ENCODE data around the gene GPSM1.
"Not testable (repeated sequence)": the region's sequence is repeated elsewhere in the genome, so short reads cannot be mapped to it uniquely, and the experiment has no call there.

GPSM1 gene

DNA sequence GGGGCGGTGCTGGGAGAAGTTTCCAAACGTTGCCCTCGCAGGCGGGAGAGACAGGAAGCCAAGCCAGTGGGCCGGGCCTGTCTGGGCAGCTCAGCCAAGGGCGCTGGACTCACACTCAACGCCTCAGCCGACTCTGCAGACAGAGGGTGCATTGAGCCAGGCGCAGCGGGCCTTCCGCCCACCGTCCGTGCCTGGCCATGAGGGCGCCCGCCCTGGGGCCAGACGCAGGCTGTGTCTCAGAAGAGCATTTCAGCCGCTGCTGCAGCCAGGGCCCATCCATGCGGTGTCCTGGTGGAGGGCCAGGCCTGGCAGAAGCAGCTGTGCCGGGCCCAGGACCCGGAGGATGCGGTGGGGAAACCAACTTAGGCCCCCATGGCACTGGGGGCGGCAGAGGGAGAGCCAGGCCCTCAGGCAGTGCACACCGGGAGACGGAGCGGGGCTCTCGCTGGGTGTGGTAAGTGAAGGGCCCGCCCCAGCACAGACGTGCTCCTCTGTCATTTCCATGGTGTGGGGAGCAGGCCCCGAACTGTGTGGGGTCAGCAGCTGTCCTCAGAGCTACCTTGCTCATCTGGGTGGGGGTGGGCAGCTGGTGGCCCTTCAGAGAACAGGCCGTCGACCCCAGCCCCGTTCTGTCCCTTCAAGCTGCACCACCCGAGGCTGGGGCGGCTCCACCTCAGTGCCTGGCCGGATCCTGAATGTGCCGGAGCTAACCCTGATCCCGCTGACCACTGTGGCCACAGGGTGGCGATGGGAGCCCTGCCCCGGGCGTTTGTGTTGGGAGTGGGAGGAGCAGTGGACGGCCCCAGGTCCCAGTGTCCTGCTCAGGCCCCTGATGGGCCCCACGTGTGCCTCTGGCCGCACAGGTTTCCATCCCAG is 18.2 kb downstream of the GPSM1 start:
- no peak for DNase-seq (ENCODE audit: low read depth)

DNA sequence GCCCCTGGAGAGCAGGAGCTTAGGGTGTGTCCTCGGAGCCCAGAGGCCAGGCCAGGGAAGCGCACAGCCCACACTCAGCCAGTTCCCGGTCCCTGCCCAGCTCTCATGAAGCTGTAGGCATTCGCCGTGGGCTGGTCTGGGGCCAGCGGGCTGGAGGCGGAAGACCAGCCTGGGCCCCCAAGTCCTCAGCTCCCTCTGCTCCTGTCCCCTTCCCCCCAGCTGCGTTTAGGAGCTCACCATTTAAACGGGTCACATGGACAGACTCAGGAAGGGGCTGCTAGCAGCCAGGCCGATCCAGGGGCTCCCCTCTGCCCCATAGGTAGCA is 18.8 kb downstream of the GPSM1 start:
- no peak for DNase-seq (ENCODE audit: low read depth)

DNA sequence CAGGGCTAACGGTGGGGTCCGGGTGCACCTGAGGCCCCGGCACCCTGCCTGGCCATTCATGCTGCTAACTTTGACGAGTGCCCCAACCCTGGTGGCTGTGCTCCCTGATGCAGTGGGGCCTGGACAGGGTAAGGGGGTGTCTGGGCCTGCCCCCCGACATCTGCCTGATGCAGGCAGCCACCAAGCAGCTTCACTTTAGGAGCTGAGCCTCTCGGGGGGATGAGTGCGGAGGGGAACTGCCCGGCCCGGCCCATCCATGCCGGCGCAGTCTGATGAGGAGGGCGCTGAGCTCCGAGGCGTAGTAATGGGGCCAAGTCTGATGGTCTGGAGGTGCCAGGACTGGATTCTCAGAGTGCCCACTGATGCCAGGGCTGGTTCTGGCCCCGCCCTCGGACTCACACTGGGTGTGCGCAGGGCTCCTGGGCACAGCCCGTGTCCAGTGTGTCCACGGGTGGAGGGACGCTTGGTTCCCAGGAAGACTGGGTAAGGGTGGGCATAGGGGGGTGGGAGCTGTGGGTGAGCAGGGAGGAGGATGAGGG is 19.7 kb downstream of the GPSM1 start:
- DNase-seq (ENCODE audit: low read depth) = no peak

DNA sequence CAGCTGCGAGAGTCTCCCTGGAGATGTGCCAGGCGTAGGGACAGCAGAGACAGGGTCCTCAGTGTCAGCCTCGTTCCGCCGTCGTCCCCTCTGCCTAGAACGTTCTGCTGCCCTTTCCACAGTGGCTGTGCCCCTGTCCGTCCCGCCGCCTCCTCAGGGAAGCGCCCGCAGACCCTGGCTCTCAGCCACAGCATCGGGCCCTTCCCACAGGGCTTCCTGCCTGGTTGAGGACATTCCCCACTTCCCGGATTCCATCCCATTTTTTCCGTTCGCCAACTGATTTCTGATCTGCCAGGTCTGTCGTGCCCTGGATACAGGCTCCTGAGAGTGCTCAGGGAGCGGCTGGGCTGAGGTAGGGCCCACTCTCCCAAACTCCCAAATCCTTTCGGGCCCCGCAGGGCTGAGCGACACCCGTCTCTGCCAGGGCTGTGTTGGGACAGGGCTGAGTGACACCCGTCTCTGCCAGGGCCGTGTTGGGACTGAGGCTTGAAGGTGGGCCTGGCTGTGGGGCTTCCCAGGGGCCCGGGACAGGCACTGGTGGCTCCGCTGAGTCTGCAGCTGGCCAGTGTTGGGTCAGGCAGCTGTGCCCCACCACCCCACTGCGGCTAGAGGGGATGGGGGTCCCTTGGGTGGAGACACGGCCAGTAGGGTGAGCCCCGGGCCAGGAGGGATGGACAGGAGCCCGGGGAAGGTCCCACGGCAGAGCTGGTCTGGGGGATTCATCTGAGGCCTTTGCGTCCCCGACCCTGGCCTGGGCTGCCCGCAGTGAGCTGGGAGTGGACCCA is 20.3 kb downstream of the GPSM1 start:
- no peak for DNase-seq (ENCODE audit: low read depth)

DNA sequence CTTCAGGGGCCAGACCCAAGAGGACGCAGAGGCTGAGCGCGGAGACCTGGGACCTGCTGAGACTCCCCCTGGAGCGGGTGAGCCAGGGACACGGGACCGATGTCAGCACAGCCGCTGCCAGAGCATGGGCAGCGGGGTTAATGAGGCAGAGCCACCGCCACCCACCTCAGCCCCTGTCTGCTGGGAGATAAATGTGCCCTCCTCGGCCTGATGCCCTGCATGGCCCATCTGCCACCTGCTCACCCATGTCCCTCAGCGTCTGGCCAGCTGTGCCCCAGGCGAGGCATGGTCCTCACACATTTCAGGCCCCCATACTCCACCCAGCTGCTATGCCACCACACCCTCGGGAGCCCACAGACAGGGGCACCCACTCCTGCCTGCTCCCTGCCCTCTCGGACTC is 21.4 kb downstream of the GPSM1 start:
- no peak for DNase-seq (ENCODE audit: low read depth)

DNA sequence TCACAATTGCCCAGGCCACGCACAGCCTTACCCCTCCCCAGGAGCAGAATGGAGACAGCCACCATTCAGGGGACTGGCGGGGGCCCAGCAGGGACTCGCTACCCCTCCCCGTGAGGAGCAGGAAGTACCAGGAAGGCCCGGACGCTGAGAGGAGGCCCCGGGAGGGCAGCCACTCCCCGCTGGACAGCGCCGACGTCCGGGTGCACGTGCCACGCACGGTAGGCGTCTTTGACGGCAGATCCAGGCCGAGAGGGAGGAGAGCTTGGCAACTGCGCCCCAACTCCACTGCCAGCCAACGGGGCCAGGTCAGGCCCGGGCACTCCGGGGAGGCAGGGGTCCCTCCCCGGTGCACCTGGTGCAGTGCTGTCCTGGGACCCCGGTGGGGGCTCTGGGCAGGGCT is 22.2 kb downstream of the GPSM1 start:
- DNase-seq (ENCODE audit: low read depth) = no peak

DNA sequence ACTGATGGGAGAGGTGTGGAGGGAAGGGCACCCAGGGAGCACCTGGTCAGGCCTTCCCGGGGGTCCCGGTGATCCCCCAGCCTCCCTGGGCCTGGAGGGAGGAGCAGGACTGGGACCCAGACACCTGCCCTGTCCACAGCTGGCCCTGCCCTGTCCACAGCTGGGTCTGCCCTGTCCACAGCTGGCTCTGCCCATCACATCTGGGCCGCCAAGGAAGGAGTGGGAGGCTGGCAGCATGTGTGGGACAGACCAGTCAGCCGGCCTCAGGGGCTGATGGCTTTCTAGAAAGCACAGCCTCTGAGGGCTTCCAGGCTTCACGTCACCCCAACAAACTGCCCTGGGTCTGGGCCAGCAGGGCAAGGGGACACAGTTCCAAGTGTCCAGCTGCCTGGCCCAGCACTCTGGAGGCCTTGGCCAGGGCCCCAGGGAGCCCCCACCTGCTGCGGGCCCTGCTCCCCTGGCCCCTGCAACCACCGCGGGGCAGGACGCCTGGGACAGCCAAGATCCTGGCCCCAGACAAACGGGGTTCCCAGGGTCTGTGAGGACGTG is 24.0 kb downstream of the GPSM1 start:
- no peak for DNase-seq (ENCODE audit: low read depth)

DNA sequence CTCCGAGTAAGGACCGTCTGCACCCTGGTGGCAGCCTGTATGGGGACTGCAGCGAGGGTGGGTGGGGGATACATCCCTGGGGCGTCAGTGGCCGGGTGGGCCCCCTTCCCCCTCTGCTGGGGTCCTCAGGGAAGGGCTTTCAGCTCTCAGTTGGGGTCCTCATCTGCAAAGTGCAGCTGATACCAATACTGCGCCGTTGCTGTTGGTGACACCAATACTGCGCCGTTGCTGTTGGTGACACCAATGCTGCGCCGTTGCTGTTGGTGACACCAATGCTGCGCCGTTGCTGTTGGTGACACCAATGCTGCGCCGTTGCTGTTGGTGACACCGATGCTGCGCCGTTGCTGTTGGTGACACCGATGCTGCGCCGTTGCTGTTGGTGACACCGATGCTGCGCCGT is 24.5 kb downstream of the GPSM1 start:
- DNase-seq (ENCODE audit: low read depth) = not testable (repeated sequence)

DNA sequence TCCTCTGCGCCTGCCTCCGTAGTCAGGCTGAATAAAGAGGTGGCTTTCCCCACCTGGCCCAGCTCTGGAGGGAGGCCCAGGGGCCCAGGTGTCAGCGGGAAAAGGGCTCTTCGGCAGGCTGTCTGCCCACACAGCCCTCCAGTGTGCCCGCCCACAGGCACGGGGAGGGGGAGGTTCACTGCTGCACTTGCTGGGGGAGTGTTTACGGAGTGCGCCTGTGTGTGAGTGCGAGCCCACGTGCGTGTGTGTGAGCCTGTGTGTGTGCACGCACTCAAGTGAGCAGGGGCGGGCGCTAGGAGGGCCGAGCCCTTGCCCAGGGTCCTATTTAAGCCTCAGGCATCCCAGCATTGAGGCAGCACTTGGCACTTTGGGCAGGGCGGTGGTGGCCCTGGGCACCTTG is 25.3 kb downstream of the GPSM1 start:
- DNase-seq (ENCODE audit: low read depth) = no peak

DNA sequence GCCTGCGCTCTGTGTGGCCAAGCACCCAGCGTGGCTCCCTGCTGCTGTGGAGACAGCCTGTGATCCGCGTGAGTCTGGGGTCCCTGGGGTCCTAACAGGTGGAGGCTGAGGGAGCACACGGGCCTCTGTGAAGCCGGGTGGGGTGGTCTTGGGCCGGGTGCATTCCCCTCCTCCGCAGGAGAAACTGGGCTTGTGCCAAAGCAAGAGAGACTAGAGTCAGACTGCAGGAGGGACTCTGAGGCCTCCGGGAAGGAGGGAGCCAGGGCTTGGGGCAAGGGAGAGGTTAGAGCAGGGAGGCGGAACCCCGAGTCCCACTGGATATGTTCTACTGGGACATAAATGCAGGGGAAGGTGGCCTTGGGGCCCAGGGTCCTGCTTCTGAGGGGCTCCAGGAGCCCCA is 25.7 kb downstream of the GPSM1 start:
- no peak for DNase-seq (ENCODE audit: low read depth)

DNA sequence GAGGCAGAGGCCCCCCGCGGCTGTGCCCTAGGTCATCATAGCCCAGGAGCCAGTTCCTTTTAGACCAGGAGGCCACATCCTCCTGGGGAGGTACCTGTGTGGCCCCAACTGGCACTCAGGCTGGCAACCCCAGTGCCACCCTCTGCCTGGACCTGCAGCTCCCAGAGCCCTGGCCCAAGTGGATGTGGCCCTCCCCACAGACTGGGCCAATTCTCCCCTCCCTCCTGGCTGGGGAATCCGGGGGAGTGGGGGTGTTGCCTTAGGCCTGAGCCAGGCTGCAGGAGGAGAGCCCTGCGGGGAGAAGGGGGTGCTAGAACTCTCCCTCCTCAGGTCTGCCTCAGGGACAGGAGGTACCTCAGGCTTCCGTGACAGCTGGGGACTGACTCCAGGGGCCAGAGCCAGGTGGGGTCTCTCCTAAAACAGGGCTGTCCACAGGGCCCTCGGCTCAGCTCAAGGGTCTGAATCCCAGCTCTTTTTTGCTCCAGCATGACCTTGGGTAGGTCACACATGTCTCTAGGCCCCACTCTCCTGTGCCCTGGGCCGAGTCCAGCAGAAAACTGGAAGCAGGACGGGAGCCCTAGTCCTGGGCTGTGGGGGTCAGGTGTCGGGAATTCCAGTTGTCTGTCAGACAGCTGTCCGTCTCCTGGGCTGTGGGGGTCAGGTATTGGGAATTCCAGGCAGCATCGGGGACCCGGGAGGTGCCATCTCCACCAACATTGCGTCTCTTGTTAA is 26.6 kb downstream of the GPSM1 start:
- no peak for DNase-seq (ENCODE audit: low read depth)

DNA sequence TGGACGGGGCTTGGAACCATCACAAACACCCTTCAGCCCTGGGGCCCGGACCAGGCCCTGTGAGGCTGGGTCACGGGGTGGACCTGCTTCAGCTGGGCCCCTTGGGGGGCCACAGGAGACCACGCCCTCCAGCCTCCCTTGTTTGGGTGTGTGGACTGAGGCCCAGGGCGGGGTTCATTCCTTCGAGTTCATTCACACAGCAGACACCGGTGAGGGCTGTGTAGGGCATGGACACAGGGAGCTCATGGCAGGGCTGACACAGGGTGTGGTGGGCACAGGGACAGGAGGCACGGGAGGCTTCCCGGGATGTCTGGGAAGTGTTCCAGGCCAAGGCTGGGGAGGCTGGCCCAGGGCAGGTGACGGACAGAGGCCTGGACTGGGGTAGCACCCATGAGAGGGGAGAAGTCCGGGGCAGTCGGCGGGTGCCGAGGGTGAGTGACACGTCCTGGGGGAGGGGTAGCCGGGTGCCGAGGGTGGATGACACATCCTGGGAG is 27.3 kb downstream of the GPSM1 start:
- no peak for DNase-seq (ENCODE audit: low read depth)

DNA sequence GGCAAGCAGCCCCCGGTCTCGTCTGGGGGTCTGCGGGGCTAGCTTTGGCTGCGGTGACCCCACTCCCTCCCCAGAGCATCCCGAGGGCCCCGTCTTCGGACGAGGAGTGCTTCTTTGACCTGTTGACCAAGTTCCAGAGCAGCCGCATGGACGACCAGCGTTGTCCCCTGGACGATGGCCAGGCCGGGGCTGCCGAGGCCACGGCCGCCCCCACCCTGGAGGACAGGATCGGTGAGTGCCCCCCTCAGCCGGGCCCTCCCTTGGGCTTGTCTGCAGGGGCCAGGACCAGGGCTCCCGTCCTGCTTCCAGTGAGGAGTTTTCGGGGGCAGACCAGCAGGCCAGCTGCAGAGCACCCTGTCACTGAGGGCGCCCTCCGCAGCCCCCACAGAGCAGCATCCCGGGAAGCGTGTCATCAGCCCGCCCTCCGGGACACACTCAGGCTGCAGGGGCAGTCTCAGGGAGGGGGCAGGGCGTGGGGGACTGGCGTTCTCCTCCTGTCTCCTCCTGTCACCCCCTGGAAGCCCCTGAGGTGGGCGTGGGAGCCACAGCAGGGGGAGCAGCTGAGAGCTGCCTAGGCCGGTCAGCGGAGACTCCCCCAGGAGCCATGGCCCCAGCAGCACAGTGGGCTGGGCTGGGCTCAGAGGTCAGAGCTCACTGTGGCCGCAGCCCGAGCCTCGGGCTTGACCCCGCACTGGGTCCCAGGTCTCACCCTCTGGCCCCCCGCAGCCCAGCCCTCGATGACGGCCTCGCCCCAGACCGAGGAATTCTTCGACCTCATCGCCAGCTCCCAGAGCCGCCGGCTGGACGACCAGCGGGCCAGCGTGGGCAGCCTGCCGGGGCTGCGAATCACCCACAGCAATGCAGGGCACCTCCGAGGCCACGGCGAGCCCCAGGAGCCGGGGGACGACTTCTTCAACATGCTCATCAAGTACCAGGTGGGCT is 28.5 kb downstream of the GPSM1 start:
- no peak for DNase-seq (ENCODE audit: low read depth)

DNA sequence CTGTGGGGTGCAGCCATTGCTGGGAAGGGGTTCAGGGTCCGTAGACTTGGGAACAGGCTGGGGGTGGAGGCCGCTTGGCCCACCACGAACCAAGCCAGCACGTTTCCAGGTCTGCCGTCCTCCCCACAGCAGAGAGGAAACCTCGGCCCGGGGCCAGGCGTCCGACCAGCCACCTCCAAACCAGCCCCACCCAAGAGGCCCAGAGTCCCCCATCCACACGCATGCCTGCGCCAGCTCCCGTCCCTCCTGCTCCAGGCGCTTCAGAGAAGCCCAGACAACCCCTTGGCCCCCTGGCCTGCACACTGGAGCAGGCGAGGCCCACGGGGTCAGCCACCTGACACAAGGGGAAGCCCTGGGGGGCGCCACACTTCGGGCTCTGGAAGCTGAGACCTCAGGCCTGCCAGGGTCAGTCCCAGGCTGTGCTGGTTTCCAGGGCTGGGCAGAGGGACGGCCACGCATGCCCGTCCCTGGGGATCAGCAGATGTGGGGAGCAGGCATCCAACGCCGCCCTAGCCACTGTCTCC is 29.9 kb downstream of the GPSM1 start:
- no peak for DNase-seq (ENCODE audit: low read depth)

DNA sequence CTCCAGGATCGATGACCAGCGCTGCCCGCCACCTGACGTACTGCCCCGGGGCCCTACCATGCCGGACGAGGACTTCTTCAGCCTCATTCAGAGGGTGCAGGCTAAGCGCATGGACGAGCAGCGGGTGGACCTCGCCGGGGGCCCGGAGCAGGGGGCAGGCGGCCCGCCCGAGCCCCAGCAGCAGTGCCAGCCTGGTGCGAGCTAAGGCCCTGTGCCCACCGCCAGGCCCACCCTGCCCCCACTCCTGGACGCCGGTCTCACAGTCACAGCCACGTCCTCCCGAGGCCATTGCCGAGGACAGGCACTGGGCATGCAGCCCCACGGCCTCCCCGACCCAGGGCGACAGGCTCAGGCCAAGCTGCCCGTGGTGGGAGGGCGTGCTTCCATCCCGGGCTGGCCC is 30.7 kb downstream of the GPSM1 start:
- DNase-seq (ENCODE audit: low read depth) = no peak

DNA sequence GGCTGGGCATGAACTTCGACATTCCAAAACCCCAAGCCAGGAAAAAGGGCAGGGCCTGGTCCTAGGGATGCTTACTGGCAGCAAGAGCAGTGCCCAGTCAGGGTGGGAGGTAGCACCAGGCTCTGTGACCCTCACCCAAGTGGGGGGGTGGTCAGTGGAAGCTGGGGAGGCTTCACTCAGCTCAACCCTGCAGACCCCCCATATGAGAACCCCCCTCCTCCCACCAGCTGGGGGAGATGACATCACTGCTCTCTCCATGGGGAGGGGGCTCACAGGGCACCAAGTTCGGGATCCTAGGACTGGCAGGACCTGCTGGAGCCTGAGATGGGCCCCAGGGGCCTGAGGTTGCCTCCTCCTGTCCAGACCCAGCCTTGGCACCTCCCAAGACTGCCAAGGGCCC is 31.5 kb downstream of the GPSM1 start:
- no peak for DNase-seq (ENCODE audit: low read depth)

DNA sequence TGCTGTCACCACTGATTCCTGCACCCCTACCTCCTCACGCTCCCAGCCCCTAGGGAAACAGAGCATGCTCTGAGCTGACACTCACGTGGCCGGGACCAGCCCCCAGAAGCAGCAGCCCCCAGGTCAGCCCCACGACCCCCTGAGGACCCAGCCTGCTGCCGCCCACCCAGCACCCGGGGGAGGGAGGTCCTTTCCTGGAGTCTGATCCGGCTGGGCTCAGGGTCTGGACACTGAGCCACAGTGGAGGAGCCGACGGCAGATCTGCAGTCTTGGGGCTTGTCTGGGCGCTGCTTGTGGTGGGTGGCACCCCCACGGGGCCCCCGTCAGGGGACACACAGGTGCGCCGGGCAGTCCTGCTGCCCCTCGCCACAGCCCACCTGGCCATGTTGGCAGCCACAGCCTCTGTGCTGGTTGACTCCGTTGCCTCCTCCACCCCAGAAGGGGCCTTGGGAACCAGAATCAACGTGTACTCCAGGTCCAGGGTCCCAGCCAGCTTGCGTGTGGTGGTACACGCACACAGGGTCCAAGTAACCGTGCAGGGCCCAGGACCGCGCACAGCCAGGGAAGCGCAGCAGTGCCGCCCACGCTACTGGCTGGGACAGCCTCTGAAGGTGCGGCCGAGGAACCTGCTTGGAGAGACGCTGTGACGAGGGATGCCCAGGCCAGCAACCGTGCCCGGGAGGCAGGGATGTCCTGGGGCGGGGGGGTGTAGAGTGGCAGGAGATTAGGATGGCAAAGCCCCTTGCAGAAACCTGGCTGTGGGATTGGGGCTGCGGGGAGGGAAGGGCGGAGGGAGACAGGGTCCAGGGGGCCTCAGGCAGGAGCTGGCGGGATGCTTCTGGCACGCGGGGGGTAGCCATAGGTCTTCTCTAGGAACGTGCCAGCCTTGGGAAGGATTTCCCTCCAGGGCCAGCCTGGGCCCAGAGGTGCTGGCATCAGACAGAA is 32.7 kb downstream of the GPSM1 start:
- no peak for DNase-seq (ENCODE audit: low read depth)

DNA sequence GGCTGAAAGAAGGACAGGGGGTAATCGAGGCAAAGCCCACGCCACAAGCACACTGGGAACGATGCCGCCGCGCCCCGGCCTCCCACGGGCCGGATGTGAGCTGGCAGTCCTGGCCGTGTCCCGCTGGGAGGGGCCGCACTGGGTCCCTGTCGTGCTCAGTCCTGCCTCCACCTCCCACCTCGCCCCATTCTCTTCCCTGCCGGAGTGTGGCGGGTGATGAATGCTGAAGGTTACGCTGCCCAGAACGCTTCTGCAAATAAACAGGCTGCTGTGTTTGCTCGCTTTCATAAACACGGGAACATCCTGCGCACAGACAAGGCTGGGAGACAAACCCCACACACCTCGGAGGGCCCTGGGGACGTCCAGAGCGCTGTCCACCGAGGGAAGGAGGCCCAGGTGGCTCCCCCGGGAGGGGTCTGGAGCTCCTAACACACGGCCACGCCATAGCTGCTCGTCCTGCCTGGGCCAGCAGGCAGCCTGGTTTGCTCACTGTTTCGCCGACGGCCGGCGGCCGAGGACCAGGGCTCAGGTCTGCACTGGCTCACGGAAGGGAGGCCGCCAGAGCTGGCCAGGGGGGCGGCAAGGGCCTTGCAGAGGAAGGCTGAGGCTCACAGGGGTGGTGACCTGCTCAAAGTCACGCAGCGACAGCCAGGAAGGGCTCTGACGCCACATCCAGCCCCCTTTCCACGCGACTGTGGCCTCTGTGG is 33.9 kb downstream of the GPSM1 start:
- DNase-seq (ENCODE audit: low read depth) = no peak
